ENCODE results near the gene TANGO2.

DNA sequence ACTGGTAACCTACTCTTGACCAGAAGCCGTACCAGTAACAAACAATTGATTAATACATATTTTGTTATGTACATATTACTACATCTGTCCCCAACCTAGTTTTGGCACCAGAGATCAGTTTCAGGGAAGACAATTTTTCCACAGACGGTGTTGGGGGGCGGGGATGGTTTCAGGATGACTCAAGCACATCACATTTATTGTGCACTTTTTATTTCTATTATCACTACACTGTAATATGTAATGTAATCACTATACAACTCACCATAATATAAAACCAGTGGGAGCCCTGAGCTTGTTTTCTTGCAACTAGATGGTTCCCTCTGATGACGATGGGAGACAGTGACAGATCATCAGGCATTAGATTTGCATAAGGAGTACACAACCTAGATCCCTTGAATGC is 74.6 kb downstream of the TANGO2 start:
- TF ChIP-seq, protein P1, sequence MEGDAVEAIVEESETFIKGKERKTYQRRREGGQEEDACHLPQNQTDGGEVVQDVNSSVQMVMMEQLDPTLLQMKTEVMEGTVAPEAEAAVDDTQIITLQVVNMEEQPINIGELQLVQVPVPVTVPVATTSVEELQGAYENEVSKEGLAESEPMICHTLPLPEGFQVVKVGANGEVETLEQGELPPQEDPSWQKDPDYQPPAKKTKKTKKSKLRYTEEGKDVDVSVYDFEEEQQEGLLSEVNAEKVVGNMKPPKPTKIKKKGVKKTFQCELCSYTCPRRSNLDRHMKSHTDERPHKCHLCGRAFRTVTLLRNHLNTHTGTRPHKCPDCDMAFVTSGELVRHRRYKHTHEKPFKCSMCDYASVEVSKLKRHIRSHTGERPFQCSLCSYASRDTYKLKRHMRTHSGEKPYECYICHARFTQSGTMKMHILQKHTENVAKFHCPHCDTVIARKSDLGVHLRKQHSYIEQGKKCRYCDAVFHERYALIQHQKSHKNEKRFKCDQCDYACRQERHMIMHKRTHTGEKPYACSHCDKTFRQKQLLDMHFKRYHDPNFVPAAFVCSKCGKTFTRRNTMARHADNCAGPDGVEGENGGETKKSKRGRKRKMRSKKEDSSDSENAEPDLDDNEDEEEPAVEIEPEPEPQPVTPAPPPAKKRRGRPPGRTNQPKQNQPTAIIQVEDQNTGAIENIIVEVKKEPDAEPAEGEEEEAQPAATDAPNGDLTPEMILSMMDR (IDR thresholded peaks at IDR 0.05) = no peak
- TF ChIP-seq POLR2A (IDR thresholded peaks at IDR 0.05) = no peak

All from body of pancreas (tissue), 4 donors.